ENCODE results near the gene PRDM7.
"Not testable (repeated sequence)": the region's sequence is repeated elsewhere in the genome, so short reads cannot be mapped to it uniquely, and the experiment has no call there.

PRDM7 gene

DNA sequence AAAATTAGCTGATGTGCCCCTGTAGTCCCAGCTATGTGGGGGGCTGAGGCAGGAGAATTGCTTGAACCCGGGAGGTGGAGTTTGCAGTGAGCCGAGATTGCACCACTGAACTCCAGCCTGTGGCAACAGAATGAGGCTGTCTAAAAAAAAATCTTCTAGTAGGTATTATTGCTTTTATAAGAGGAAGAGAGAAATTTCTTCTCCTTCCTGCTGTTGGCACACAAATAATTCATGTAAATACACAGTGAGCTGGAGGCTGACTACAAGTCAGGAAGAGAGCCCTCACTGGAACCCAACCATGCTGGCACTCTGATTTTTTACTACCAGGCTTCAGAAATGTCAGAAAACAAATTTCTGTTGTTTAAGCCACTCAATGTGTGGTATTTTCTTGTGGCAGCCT, 6.7 kb downstream of the PRDM7 start:
- DNase-seq: peak in 2 of 3 donors; percentile 31 to 41

- no peak for DNase-seq
Measured at GRCh38 chr16:90061437-90061836, 15.7 kb downstream of the PRDM7 start.

GRCh38 chr16:90057738-90058173, 19.4 kb downstream of the PRDM7 start:
- DNase-seq: peak; percentile 78 to 84 (median 78)

DNA sequence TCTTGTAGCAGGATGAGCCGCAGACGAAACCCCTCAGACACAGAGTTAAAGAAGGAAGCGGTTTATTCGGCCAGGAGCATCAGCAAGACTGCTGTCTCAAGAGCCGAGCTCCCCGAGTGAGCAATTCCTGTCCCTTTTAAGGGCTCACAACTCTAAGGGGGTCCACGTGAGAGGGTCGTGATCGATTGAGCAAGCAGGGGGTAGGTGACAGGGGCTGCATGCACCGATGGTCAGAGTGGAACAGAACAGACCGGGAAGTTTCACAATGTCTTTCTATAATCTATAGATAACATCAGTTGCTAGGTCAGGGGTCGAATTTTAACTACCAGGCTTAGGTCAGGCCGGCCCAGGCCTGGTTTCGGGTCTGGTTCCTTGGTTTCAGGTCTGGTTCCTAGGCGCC, 20.6 kb downstream of the PRDM7 start:
- DNase-seq: not testable (repeated sequence)

DNA sequence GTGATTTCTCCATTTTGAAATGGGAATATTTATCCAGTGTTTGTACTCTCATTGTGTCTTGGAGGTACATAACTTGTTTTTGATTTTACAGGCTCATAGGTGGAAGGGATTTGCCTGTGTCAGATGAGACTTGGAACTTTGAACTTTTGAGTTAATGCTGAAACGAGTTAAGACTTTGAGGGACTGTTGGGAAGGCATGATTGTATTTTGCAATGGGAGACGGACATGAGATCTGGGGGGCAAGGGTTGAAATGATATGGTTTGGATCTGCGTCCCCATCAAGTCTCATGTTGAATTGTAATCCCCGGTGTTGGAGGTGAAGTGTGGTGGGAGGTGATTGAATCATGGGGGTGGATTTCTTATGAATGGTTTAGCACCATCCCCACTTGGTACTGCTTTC, 21.8 kb downstream of the PRDM7 start:
- DNase-seq: no peak

- no peak for DNase-seq
Measured at GRCh38 chr16:90054554-90054953, 22.6 kb downstream of the PRDM7 start.

- DNase-seq: peak; percentile 47 to 61 (median 50)
Measured at GRCh38 chr16:90053902-90054500, 23.1 kb downstream of the PRDM7 start.

- DNase-seq: no peak
Measured at GRCh38 chr16:90050969-90051368, 26.2 kb downstream of the PRDM7 start.

- no peak for DNase-seq
Measured at GRCh38 chr16:90048737-90049330, 28.3 kb downstream of the PRDM7 start.

DNA sequence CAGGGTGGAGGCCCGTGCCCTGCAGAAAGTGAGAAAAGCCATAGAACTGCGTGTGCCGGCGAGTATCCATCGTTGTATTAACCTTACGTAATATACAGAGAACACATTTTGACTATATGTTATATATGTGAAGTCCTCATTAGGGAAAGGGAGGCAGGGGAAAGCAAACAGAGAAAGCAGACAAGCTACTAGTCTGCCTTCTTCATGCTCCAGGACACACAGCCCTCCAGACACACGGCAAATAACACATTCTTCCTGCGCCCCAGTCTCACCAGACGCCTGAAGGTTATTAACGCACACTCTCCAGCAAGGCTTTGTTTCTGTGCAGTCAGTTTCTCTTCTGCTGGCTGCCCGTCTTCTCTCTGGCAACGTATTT, 28.8 kb downstream of the PRDM7 start:
- DNase-seq: no peak

- DNase-seq: no peak
Measured at GRCh38 chr16:90047714-90048346, 29.3 kb downstream of the PRDM7 start.

DNA sequence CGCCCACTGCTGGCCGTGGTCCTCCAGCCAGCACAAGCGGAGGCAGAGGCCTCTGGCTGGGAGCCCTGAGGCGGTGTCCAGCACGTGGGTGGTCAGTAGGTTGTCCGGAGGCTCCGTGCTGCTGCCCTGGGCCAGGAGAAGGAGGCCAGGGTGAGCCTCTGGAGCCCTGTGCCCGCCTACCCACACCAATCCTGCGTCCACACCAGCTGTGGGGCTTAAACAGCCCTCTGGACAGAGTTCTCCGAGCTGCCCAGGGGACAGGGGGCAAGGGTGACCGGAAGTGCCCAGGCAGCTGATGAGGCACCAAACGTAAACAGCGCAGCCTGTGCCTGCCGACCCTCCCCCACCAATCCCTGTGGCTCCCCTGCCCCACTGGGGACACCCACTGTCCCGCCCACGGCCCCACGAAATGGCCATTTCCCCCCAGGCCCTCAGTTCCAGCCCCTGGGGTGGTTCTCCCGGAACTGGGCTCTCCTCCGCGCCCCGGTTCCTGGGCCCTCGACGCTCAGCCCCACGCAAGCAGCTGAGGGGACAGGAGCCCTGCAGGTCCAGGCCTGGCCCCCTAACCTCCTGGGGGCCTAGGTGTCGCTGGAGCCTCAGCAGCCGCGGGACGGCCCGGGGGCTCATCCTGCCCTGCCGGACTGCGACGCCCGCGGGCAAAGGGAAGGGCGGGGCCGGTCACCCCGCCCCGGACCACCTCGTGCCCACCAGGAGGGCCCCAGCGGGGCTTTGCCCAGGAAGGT, 30.0 kb downstream of the PRDM7 start:
- DNase-seq: no peak

GRCh38 chr16:90046122-90046970, 30.8 kb downstream of the PRDM7 start:
- no peak for DNase-seq

DNA sequence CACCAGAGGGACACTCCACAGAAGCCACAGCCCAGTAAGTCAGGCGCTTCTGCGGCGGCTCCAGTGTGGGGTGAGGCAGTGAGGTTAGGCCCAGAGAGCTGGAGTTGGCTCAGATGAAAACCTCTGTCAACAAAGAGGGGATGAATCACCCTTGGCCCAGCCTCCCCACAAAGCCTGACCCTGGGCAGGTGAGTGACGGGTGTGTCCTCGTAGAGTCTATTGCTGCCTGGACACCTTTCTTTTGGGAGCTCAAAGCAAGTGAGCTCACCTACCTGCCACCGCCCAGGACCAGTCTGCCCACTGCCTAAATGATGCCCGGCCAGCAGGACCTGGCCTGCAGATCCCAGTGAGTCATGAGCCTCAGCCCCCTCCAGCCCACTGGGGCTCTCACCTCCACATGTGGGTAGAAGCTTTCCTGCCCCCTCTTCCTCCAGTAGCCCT, 33.0 kb downstream of the PRDM7 start:
- DNase-seq: no peak

GRCh38 chr16:90043526-90043925, 33.6 kb downstream of the PRDM7 start:
- no peak for DNase-seq

GRCh38 chr16:90042946-90043514, 34.1 kb downstream of the PRDM7 start:
- no peak for DNase-seq

DNA sequence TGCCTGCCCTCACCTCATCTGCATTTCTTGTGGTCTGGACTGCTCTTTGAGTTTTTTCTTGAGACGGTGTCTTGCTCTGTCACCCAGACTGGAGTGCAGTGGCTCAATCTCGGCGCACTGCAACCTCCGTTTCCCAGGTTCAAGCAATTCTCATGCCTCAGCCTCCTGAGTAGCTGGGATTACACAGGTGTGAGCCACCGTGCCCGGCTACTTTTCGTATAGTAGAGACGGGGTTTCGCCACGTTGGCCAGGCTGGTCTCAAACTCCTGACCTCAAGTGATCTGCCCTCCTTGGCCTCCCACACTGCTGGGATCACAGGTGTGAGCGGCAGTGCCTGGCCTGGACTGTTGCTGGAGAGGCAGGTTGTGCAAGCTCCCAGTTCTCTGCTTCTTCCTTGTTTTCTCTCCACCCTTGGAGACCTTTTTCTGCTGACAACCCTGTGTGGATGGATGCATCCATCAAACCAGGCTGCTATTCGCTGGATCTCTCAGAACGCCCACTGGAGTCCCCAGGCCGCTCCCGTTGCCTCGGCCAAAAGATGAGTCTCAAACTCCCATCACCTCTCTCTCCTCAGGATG, 35.1 kb downstream of the PRDM7 start:
- no peak for DNase-seq

DNA sequence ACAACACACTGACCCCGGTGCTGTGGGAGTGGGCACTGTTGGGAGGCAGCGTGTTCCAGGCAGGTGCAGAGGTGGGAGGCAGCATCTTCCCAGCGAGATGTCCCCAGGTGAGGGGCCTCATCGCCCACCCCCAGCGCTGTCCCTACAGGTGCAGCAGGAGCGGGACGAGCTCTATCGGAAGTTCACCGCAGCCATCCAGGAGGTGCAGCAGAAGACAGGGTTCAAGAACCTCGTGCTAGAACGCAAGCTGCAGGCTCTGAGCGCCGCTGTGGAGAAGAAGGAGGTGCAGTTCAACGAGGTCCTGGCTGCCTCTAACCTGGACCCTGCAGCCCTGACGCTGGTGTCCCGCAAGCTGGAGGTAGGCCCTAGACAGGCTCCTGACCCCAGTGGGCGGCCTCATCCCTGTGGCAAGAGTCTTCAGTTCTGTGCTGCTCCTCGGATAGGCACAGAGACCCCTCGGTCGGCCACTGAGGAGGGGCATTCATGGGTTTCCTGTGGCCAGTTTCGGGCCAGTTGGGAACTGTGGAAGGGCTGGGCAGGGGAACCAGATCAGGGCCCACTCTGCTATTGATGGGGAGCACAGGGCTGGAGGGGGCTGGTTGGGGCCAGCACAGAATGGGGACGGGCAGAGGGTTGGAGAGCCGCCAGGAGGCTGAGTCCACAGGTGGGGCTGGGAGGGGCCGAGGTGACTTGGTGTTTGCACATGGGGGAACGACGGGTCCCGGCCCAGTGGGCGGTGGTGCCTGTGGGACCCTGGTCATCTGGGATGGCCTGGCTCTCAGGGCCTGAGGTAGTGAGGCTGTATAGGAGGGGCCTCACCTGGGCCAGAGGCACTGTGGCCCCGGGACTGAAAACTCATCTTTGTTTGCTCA, 36.7 kb downstream of the PRDM7 start:
- DNase-seq: no peak

DNA sequence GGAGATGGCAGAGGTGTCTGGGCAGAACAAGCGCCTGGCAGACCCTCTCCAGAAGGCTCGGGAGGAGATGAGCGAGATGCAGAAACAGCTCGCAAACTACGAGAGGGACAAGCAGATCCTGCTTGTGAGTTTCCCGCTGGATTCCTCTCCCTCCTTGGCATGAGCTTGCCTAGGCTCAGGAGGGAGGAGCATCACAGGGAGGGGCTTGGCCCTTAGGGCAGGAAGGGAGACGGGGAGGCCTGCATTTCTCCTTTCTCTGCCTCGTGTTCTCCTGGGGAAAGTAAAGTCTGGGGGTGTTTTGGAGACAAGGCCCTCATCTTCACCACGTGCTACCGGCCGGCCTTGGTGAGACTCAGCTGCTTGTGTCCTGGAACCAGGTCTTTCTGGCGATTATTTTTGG, 39.9 kb downstream of the PRDM7 start:
- no peak for DNase-seq

DNA sequence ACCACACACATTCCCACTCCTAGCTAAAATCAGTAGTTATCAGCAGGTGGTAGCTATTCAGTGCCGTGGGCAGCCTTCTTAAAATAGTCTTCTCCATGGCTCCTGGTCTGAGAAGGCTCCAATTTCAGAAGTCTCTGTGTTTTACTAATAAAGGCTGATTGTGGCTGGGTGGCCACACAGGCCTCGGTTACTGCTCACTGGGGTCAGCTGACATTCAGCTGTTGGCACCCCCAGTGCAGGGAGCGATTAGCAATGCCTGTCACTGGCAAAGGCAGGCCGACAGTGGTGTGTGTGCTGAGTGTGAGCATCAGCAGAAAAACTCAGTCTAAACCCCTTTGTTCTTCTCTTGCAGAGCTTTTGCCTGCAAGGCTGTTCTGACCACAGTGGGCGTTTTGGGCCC, 41.2 kb downstream of the PRDM7 start:
- no peak for DNase-seq

DNA sequence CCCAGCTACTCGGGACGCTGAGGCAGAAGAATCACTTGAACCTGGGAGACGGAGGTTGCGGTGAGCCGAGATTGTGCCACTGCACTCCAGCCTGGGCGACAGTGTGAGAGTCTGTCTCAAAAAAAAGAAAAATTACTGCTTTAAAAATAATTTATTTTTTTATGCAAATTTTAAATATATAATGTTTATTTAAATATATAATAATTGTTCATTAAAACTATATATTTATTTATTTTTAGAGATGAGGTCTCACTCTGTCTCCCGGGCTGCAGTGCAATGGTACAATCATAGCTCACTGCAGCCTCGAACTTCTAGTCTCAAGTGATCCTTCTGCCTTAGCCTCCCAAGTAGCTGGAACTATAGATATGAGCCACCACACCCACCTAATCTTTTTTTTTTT, 42.6 kb downstream of the PRDM7 start:
- DNase-seq: no peak
